Breast epithelium (tissue), 3 donors: ENCODE measurements around the gene BAIAP3.

Experiments
- CTCF ChIP-seq, 3 donors: fragments of 450-650 bp; IDR thresholded peaks; one replicate each; pipeline ENCODE4 v1.5.1; 2016 to 2017; ENCODE audit warnings: antibody characterized with exemption in 3 of 3, mild to moderate bottlenecking in 3 of 3, moderate library complexity in 3 of 3
- POLR2A ChIP-seq: fragments of 450-650 bp; IDR thresholded peaks from one replicate; pipeline ENCODE4 v1.6.1; 2016; ENCODE audit warnings: antibody characterized with exemption, mild to moderate bottlenecking, moderate library complexity
- POLR2AphosphoS5 ChIP-seq, 3 donors: sonication (generic); formaldehyde crosslinking; IDR thresholded peaks; one replicate each; pipeline ENCODE4 v1.6.1; 2017; ENCODE audit warnings: antibody characterized with exemption in 3 of 3

DNA sequence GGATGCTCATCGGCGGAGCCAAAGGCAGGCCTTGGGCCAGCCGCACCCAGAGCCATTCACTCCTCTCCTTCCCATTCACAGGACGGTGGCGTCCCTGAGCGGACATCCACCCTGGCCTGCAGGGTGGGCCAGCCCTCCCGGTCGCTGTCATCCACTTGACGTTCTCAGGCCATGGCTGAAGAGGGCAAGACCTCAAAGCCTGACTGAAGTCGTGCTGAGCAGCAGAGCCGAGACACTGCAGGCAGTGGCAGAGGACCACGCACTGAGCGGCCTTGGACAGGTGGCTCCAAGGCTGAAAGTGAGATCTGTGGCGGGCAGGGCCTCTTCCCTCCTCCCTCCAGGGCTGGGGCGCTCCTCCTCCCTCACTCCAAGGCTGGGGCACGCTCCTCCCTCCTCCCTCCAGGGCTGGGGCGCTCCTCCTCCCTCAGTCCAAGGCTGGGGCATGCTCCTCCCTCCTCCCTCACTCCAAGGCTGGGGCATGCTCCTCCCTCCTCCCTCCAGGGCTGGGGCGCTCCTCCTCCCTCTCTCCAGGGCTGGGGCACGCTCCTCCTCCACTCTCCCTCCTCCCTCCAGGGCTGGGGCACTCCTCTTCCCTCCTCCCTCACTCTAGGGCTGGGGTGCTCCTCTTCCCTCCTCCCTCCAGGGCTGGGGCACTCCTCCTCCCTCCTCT lies 42.4 kb downstream of the BAIAP3 start:
- no peak for TF ChIP-seq POLR2A
- no peak for TF ChIP-seq CTCF (IDR thresholded peaks at IDR 0.05)
- no peak for TF ChIP-seq POLR2AphosphoS5 (IDR thresholded peaks at IDR 0.05)
